GM19193 (cell line): ENCODE results near the gene LRCOL1.

Source experiments
- POLR2A ChIP-seq: IDR thresholded peaks from 4 replicates; pipeline ENCODE4 v1.6.1; 2011; ENCODE audit not compliant: insufficient read depth, insufficient read length; ENCODE audit errors: extremely low read depth

Gene LRCOL1

DNA sequence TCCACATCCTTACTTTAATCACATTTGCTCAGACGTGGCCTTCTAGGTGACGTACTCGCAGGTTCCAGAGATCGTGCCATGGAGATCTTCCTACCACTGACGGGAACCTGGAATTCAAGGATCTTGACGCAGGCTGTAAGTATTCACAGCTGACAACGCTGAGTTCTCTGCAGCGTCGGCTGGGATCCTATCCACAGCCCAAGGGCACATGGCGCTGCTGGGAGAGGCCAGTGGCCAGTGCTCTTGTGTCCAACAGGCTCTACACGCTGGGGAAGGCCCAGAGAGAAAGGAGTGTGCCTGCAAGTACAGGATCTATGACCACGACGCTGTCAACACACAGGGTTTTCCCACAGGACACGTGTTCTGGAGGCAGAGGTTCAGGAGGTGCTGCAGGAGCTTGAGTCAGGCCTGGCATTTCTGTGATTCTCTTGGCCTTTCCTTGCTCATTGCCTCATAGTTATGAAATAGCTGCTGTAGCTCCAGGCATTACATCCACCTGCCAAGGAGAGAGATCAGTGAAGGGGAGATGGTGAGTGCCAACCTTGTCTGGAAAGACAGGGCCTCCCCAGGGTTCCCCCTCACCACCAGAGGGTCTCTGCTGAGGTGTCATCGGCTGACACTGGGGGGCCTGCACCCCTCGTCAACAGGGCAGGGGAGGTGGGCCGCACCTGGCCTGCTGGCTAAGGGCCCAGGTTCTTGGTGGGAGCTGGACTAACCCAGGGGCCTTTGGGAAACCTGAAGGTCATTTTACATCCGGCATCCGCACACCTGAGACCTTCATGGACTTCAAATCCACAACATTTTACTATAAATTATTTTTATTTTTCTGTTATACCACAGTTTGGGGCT is 21.3 kb downstream of the LRCOL1 start:
- no peak for TF ChIP-seq POLR2A

GRCh38 chr12:132588319-132588718 is 22.1 kb downstream of the LRCOL1 start:
- no peak for TF ChIP-seq POLR2A

DNA sequence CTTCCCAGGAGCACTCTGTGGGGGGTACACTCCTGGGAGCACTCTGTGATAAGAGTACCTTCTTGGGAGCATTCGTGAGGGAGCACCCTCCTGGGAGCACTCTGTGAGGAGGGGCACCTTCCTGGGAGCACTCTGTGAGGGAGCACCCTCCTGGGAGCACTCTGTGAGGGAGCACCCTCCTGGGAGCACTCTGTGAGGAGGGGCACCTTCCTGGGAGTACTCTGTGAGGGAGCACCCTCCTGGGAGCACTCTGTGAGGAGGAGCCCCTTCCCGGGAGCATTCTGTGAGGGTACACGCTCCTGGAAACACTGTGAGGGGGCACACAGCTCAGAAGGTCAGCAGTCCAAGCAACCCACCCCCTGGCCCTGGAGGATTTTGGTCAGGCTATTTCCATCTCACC is 22.6 kb downstream of the LRCOL1 start:
- no peak for TF ChIP-seq POLR2A

DNA sequence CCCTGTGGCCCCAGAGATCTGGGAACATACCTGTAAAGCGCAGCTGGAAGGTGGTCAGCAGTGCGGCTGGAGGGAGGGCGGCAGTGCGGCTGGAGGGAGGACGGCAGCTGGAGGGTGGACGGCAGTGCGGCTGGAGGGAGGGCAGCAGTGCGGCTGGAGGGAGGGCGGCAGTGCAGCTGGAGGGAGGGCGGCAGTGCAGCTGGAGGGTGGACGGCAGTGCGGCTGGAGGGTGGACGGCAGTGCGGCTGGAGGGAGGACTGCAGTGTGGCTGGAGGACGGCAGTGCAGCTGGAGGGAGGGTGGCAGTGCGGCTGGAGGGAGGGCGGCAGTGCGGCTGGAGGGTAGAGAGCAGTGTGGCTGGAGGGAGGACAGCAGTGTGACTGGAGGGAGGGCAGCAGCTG is 23.5 kb downstream of the LRCOL1 start:
- no peak for TF ChIP-seq POLR2A

GRCh38 chr12:132585177-132585576 is 25.2 kb downstream of the LRCOL1 start:
- TF ChIP-seq POLR2A, result no peak

DNA sequence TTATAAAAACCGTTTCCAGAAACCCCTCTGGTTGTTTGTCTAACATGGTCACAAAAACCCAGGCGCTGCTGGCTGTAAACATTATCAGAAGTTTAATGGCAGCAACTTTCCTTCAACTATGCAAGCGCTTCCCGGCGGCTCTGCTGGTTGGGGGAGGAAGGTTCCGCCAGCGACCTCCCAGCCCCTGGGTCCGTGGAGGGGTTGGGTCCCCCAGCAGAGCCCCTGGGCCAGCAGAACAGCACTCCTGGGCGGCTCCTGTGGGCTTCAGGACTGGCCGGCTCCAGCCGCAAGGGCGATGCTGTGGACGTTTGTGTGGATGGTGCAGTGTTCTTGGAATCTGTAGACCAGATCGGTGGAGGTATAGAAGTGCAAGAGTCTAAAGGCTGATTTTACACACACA is 26.0 kb downstream of the LRCOL1 start:
- no peak for TF ChIP-seq POLR2A

- TF ChIP-seq POLR2A, result no peak
These were observed 26.6 kb downstream of the LRCOL1 start for GRCh38 chr12:132583736-132584135.

GRCh38 chr12:132583411-132583710 is 27.0 kb downstream of the LRCOL1 start:
- no peak for TF ChIP-seq POLR2A

- no peak for TF ChIP-seq POLR2A
These were observed 27.6 kb downstream of the LRCOL1 start for GRCh38 chr12:132582582-132583410.

DNA sequence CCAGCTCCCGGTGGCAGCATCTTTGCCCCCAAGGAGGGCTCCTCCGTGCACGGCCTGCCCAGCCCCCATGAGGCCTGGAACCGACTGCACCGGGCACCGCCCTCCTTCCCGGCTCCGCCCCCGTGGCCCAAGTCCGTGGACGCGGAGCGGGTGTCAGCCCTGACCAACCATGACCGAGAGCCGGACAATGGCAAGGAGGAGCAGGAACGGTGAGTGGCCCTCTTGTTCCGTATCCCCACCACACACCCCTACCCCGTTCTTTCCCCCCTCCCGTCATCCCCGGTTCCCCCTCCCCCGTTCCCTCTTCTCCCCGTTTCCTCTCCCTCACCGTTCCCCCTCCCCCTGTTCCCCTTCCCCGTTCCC is 28.3 kb downstream of the LRCOL1 start:
- no peak for TF ChIP-seq POLR2A

GRCh38 chr12:132581348-132582057 is 28.9 kb downstream of the LRCOL1 start:
- no peak for TF ChIP-seq POLR2A

GRCh38 chr12:132580701-132581292 is 29.6 kb downstream of the LRCOL1 start:
- TF ChIP-seq POLR2A, result no peak

DNA sequence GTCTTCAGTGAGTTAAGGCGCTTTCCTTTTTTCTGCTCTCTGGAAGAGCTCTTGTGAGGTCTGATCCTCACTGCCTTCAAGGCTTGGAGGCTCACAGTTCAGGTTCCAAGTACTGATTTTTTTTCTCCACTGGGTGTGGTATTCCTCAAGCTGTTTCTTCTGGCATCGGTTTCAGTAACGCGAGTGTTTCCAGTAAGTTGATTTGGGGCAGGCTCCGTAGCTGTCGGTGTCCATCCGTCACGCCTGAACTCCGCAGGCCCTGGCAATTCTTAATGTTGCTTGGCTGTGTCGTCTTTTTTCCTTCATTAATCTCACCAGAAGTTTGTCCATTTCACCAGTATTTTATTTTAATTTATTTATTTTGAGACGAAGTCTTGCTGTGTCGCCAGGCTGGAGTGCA is 30.6 kb downstream of the LRCOL1 start:
- no peak for TF ChIP-seq POLR2A

DNA sequence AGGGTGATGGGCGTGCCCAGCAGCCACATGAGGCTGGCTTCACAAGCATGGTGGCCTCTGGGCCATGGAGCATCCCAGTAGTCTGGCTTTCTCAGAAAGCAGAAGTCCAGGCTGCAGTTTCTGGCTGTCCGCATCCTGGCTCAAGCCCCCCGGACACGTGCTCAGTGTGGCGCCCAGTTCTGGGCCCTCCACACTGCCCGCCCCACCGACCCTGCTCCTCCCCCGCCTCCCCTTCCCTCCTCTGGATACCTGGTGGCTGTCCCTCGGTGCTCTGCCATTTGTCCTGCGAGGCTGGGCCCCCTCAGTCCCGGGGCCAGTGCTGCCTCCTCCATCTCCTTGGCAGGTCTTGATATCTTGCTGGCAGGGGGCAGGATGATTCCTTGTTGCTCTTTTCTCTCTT is 31.6 kb downstream of the LRCOL1 start:
- no peak for TF ChIP-seq POLR2A

DNA sequence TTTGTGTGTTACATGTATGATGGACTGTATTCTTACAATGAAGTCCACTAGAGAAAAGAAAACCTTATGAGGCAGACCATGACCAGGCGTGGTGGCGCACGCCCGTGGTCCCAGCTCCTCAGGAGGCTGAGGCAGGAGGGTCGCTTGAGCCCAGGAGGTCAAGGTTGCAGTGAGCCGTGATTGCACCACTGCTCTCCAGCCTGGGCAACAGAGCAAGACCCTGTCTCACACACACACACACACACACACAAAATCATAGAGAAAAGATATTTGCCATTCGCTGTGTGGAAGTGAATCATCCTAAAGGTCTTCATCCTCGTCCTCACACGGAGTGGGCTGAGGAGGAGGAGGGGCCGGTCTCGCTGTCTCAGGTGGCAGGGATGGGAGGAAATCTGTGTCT is 32.3 kb downstream of the LRCOL1 start:
- TF ChIP-seq POLR2A, result no peak
